ENCODE data around the gene MIPEP.

MIPEP gene

GRCh38 chr13:23767838-23768237 lies 121.4 kb downstream of the MIPEP start:
- no peak overlapping the region for H3K27ac ChIP-seq (ENCODE audit: extremely low read depth, low read depth, low read length)
- TF ChIP-seq ZSCAN30 (tag by site-specific recombination; IDR thresholded peaks at IDR 0.05) (no peak), ZEB2 (tag by site-specific recombination; IDR thresholded peaks at IDR 0.05) (no peak), PRDM2 (tag by site-specific recombination; IDR thresholded peaks at IDR 0.05; ENCODE audit: borderline replicate concordance) (no peak), REPIN1 (tag by site-specific recombination; IDR thresholded peaks at IDR 0.05; ENCODE audit: low read depth) (no peak), ZNF600 (tag by site-specific recombination; IDR thresholded peaks at IDR 0.05) (no peak), TCF7L2 (IDR thresholded peaks at IDR 0.05; ENCODE audit: borderline replicate concordance, low read depth, low read length) (no peak), ZSCAN23 (tag by site-specific recombination; IDR thresholded peaks at IDR 0.05) (no peak), ZNF510 (tag by site-specific recombination; IDR thresholded peaks at IDR 0.05; ENCODE audit: insufficient replicate concordance) (no peak), ZNF223 (tag by site-specific recombination; IDR thresholded peaks at IDR 0.05) (no peak), ZNF214 (tag by site-specific recombination; IDR thresholded peaks at IDR 0.05; ENCODE audit: borderline replicate concordance) (no peak)
- no peaks in the 10 kb centered on the region for H3K36me3 ChIP-seq (ENCODE audit: control insufficient read depth in 2 of 2, insufficient read depth in 1 of 2, low read length in 2 of 2)
- ChIA-PET POLR2A (no interaction called here), CTCF (no interaction called here)
- no peak overlapping the region for H3K4me3 ChIP-seq (ENCODE audit: low read depth, low read length)
- H3K9me3 ChIP-seq (ENCODE audit: control insufficient read depth, insufficient read depth, low read depth, low read length): no peaks in the 10 kb centered on the region
- H3K4me1 ChIP-seq (ENCODE audit: control insufficient read depth, insufficient read depth, low read length): no peaks in the 10 kb centered on the region

- TF ChIP-seq ZNF747 (tag by site-specific recombination; IDR thresholded peaks at IDR 0.05) (no peak), ZNF510 (tag by site-specific recombination; IDR thresholded peaks at IDR 0.05; ENCODE audit: insufficient replicate concordance) (no peak), HOXA7 (CRISPR knock-in tag; IDR thresholded peaks at IDR 0.05; ENCODE audit: borderline replicate concordance) (no peak), ZNF24 (tag by site-specific recombination; IDR thresholded peaks at IDR 0.05) (no peak), ZNF155 (tag by site-specific recombination; IDR thresholded peaks at IDR 0.05) (no peak), ZNF221 (tag by site-specific recombination; IDR thresholded peaks at IDR 0.05; ENCODE audit: borderline replicate concordance) (no peak), ZNF132 (tag by site-specific recombination; IDR thresholded peaks at IDR 0.05; ENCODE audit: borderline replicate concordance) (no peak), ZNF366 (tag by site-specific recombination; conservative IDR thresholded peaks at IDR 0.05) (no peak), ZNF529 (tag by site-specific recombination; IDR thresholded peaks at IDR 0.05; ENCODE audit: insufficient replicate concordance) (no peak), SP3 (tag by site-specific recombination; IDR thresholded peaks at IDR 0.05) (no peak), ZNF140 (tag by site-specific recombination; IDR thresholded peaks at IDR 0.05) (no peak), ZNF521 (tag by site-specific recombination; IDR thresholded peaks at IDR 0.05) (no peak), IKZF3 (tag by site-specific recombination; IDR thresholded peaks at IDR 0.05) (no peak), YY2 (tag by site-specific recombination; IDR thresholded peaks at IDR 0.05) (no peak), ZNF302 (tag by site-specific recombination; IDR thresholded peaks at IDR 0.05; ENCODE audit: low read depth) (no peak), ZNF157 (tag by site-specific recombination; IDR thresholded peaks at IDR 0.05) (no peak), ZNF148 (tag by site-specific recombination; IDR thresholded peaks at IDR 0.05; ENCODE audit: borderline replicate concordance) (no peak)
- ChIA-PET POLR2A (no interaction called here), CTCF (no interaction called here)
- H3K4me1 ChIP-seq (ENCODE audit: control insufficient read depth, insufficient read depth, low read length): no peaks in the 10 kb centered on the region
- no peak overlapping the region for H3K27ac ChIP-seq (ENCODE audit: extremely low read depth, low read depth, low read length)
- no peak overlapping the region for H3K4me3 ChIP-seq (ENCODE audit: low read depth, low read length)
- H3K9me3 ChIP-seq (ENCODE audit: control insufficient read depth, insufficient read depth, low read depth, low read length): no peaks in the 10 kb centered on the region
- H3K36me3 ChIP-seq (ENCODE audit: control insufficient read depth in 2 of 2, insufficient read depth in 1 of 2, low read length in 2 of 2): no peaks in the 10 kb centered on the region
These were observed 122.3 kb downstream of the MIPEP start for GRCh38 chr13:23766939-23767338.

Data from HEK293 (cell line).